NCI-H69 (cell line): Measurements from ENCODE around the gene NT5DC4.
A peak's percentile ranks its signal among the peaks of the same experiment; 100 is the strongest.

ENCODE experiments used
- DNase-seq: peaks from one replicate; lab custom pipeline; 2025; lab: John Stamatoyannopoulos, UW

NT5DC4 gene

GRCh38 chr2:112723547-112723940 lies 2.7 kb downstream of the NT5DC4 start:
- no peak for DNase-seq

GRCh38 chr2:112723995-112724394 lies 3.2 kb downstream of the NT5DC4 start:
- no peak for DNase-seq

GRCh38 chr2:112724591-112725525 lies 4.0 kb downstream of the NT5DC4 start:
- peak; percentile 17 for DNase-seq

GRCh38 chr2:112725545-112726457 lies 5.0 kb downstream of the NT5DC4 start:
- no peak for DNase-seq

GRCh38 chr2:112726487-112727190 lies 5.8 kb downstream of the NT5DC4 start:
- DNase-seq: peak; percentile 83

GRCh38 chr2:112727276-112728028 lies 6.6 kb downstream of the NT5DC4 start:
- no peak for DNase-seq

GRCh38 chr2:112728029-112728362 lies 7.2 kb downstream of the NT5DC4 start:
- DNase-seq: no peak

GRCh38 chr2:112728378-112729175 lies 7.8 kb downstream of the NT5DC4 start:
- peak; percentile 48 for DNase-seq

- peak; percentile 6 for DNase-seq
Measured at GRCh38 chr2:112730216-112730615, 9.4 kb downstream of the NT5DC4 start.

- DNase-seq: peak; percentile 2
Measured at GRCh38 chr2:112730791-112731190, 10.0 kb downstream of the NT5DC4 start.

- no peak for DNase-seq
Measured at GRCh38 chr2:112731479-112731878, 10.7 kb downstream of the NT5DC4 start.

- DNase-seq: no peak
Measured at GRCh38 chr2:112733456-112733855, 12.6 kb downstream of the NT5DC4 start.

GRCh38 chr2:112733871-112734270 lies 13.1 kb downstream of the NT5DC4 start:
- no peak for DNase-seq

GRCh38 chr2:112737542-112738232 lies 16.9 kb downstream of the NT5DC4 start:
- DNase-seq: no peak

- no peak for DNase-seq
Measured at GRCh38 chr2:112740527-112740926, 19.7 kb downstream of the NT5DC4 start.

GRCh38 chr2:112749755-112750559 lies 29.1 kb downstream of the NT5DC4 start:
- DNase-seq: peak; percentile 53

- no peak for DNase-seq
Measured at GRCh38 chr2:112750560-112750843, 29.7 kb downstream of the NT5DC4 start.

- no peak for DNase-seq
Measured at GRCh38 chr2:112751451-112752197, 30.8 kb downstream of the NT5DC4 start.

GRCh38 chr2:112752667-112753066 lies 31.8 kb downstream of the NT5DC4 start:
- no peak for DNase-seq
